AG04450 (cell line): ENCODE data around the gene OCEL1. TPM values are rescaled to one million over a fixed set of nuclear protein-coding genes. Genes with fewer than 3 reads are reported as not detected.

Experiments used
- CTCF ChIA-PET: fragments of 300-600, 350-600 bp; formaldehyde crosslinking; extraction: SDS; loops from one replicate; lab custom pipeline; 2022; ENCODE audit warnings: antibody characterized with exemption, inconsistent platforms; lab: Charles Lee
- POLR2A ChIA-PET: fragments of 350-600 bp; formaldehyde crosslinking; extraction: SDS; loops from one replicate; lab custom pipeline; 2021; ENCODE audit warnings: antibody characterized with exemption, inconsistent platforms; lab: Yijun Ruan, JAX
- DNase-seq: peaks from one replicate; pipeline ENCODE4 v3.0.0-alpha.2; 2011; ENCODE audit warnings: low read depth, low spot score
- H3K27ac ChIP-seq: one replicate; pipeline ENCODE4 v1.5.1; 2012; ENCODE audit warnings: low read depth, low read length, control low read depth
- H3K27me3 ChIP-seq: one replicate; pipeline ENCODE4 v1.6.0; 2012; ENCODE audit warnings: low read length; ENCODE audit not compliant: control insufficient read depth, insufficient read depth
- H3K4me3 ChIP-seq: 2 replicates; pipeline ENCODE4 v1.5.1; 2011; ENCODE audit warnings: mild to moderate bottlenecking, low read depth, low read length, control low read depth
- H3K9me3 ChIP-seq: 2 replicates; pipeline ENCODE4 v1.5.1; 2012; ENCODE audit warnings: low read length; ENCODE audit not compliant: control insufficient read depth, insufficient read depth
- CTCF ChIP-seq: IDR thresholded peaks from 2 replicates; pipeline ENCODE4 v1.5.1; 2011; ENCODE audit warnings: low read depth, low read length, control low read depth, inconsistent platforms
- polyA plus RNA-seq: library from polyadenylated mRNA; depleted of rRNA; stranded (reverse); fragments of >200 nt; gene quantifications from 2 replicates; pipeline ENCODE4 v1.2.3, GENCODE V29; 2011

The OCEL1 gene
- polyA plus RNA-seq, 1 experiment, result 4.6 TPM

GRCh38 chr19:17214508-17215126 lies 11.4 kb upstream of the OCEL1 start:
- ChIA-PET CTCF (interaction anchor here (0.7 to 1.3 kb wide), 4 partner anchors 10 to 147 kb away, joined by 3 read pairs; no protein-coding TSS in a partner anchor), POLR2A (interaction anchor here (0.5 to 2.6 kb wide), 9 partner anchors 9 to 171 kb away, joined by 3 to 10 read pairs (median 3); partner anchors contain the start of gene OCEL1)

GRCh38 chr19:17215127-17215971 lies 10.7 kb upstream of the OCEL1 start, which contains the start of gene USE1:
Gene USE1, plus strand, starts transcription at chr19:17215357. Its CDS starts 49 bp downstream, at chr19:17215406.
- no peaks in the 10 kb centered on the region; the same call in 1 of the 2 replicates for H3K9me3 ChIP-seq
- CTCF ChIA-PET, result interaction anchor here (1.0 to 1.3 kb wide), 3 partner anchors 11 to 147 kb away, joined by 3 read pairs; no protein-coding TSS in a partner anchor
- POLR2A ChIA-PET, result interaction anchor here (0.5 to 2.6 kb wide), 17 partner anchors 8 to 1825 kb away, joined by 3 to 10 read pairs (median 3); partner anchors contain the start of genes MYO9B and OCEL1
- peak within 1 kb of the TSS; percentile 93 for H3K27ac ChIP-seq
- DNase-seq, result peak; percentile 74
- peak within 1 kb of the TSS; percentile 79 for H3K4me3 ChIP-seq
- no peak for TF ChIP-seq CTCF
- no peaks in the 10 kb centered on the region for H3K27me3 ChIP-seq

More at GRCh38 chr19:17214508-17215126, 11.4 kb upstream of the OCEL1 start:
- no peaks in the 10 kb centered on the region for H3K27me3 ChIP-seq
- H3K4me3 ChIP-seq, result peak overlapping the region; percentile 79
- TF ChIP-seq CTCF, result no peak
- DNase-seq, result no peak
- H3K9me3 ChIP-seq, result no peaks in the 10 kb centered on the region; the same call in 1 of the 2 replicates
- peak overlapping the region; percentile 93 for H3K27ac ChIP-seq

GRCh38 chr19:17216058-17216670 lies 9.9 kb upstream of the OCEL1 start:
- Histone ChIP-seq H3K4me3 (peak overlapping the region; percentile 79), H3K27ac (no peak overlapping the region), H3K9me3 (no peaks in the 10 kb centered on the region; the same call in 1 of the 2 replicates), H3K27me3 (no peaks in the 10 kb centered on the region)
- ChIA-PET POLR2A (interaction anchor here (0.5 to 2.6 kb wide), 10 partner anchors 8 to 1824 kb away, joined by 3 to 10 read pairs (median 3); partner anchors contain the start of genes MYO9B and OCEL1), CTCF (no interaction called here)
- DNase-seq, result no peak
- TF ChIP-seq CTCF, result no peak

GRCh38 chr19:17219286-17219685 lies 6.7 kb upstream of the OCEL1 start:
- no peaks in the 10 kb centered on the region for H3K9me3 ChIP-seq
- no peak overlapping the region for H3K4me3 ChIP-seq
- ChIA-PET POLR2A (no interaction called here), CTCF (no interaction called here)
- no peak for TF ChIP-seq CTCF
- DNase-seq, result no peak
- no peak overlapping the region for H3K27ac ChIP-seq
- H3K27me3 ChIP-seq, result no peaks in the 10 kb centered on the region
